ENCODE results near the gene MGAT5.

MGAT5 gene

GRCh38 chr2:134425724-134426496 lies 172.0 kb downstream of the MGAT5 start:
- H3K27ac ChIP-seq, result no peak overlapping the region

GRCh38 chr2:134426721-134427120 lies 172.8 kb downstream of the MGAT5 start:
- Histone ChIP-seq H3K4me3 (IDR thresholded peaks at IDR 0.05; ENCODE audit: insufficient read depth, low read depth, low read length) (no peak overlapping the region), H3K27ac (no peak overlapping the region), H3K27me3 (ENCODE audit: insufficient read depth, low read depth) (no peaks in the 10 kb centered on the region), H3K79me2 (ENCODE audit: insufficient read depth, low read depth) (no peaks in the 10 kb centered on the region), H4K20me1 (ENCODE audit: insufficient read depth) (no peaks in the 10 kb centered on the region), H3K36me3 (ENCODE audit: insufficient read depth) (no peaks in the 10 kb centered on the region), H3K4me2 (no peak overlapping the region), H3K9ac (no peak overlapping the region), H2AFZ (ENCODE audit: low read depth) (no peak overlapping the region), H3K4me1 (ENCODE audit: low read depth, poor library complexity, severe bottlenecking) (no peaks in the 10 kb centered on the region)
- no peak for TF ChIP-seq CTCF (conservative IDR thresholded peaks at IDR 0.05; ENCODE audit: low read depth, low read length)

More at GRCh38 chr2:134425724-134426496, 172.0 kb downstream of the MGAT5 start:
- no peaks in the 10 kb centered on the region for H3K36me3 ChIP-seq (ENCODE audit: insufficient read depth)
- TF ChIP-seq CTCF (conservative IDR thresholded peaks at IDR 0.05; ENCODE audit: low read depth, low read length), result no peak
- no peaks in the 10 kb centered on the region for H4K20me1 ChIP-seq (ENCODE audit: insufficient read depth)
- no peaks in the 10 kb centered on the region for H3K27me3 ChIP-seq (ENCODE audit: insufficient read depth, low read depth)
- no peak overlapping the region for H3K9ac ChIP-seq
- no peak overlapping the region for H3K4me2 ChIP-seq
- H3K79me2 ChIP-seq (ENCODE audit: insufficient read depth, low read depth), result no peaks in the 10 kb centered on the region
- H2AFZ ChIP-seq (ENCODE audit: low read depth), result no peak overlapping the region
- no peaks in the 10 kb centered on the region for H3K4me1 ChIP-seq (ENCODE audit: low read depth, poor library complexity, severe bottlenecking)
- H3K4me3 ChIP-seq (IDR thresholded peaks at IDR 0.05; ENCODE audit: insufficient read depth, low read depth, low read length), result no peak overlapping the region

- no peak overlapping the region for H3K4me3 ChIP-seq (IDR thresholded peaks at IDR 0.05; ENCODE audit: insufficient read depth, low read depth, low read length)
- H3K79me2 ChIP-seq (ENCODE audit: insufficient read depth, low read depth), result no peaks in the 10 kb centered on the region
- H3K4me1 ChIP-seq (ENCODE audit: low read depth, poor library complexity, severe bottlenecking), result no peaks in the 10 kb centered on the region
- no peak for TF ChIP-seq CTCF (conservative IDR thresholded peaks at IDR 0.05; ENCODE audit: low read depth, low read length)
- no peak overlapping the region for H3K9ac ChIP-seq
- no peak overlapping the region for H3K27ac ChIP-seq
- H3K27me3 ChIP-seq (ENCODE audit: insufficient read depth, low read depth), result no peaks in the 10 kb centered on the region
- no peaks in the 10 kb centered on the region for H3K36me3 ChIP-seq (ENCODE audit: insufficient read depth)
- H3K4me2 ChIP-seq, result no peak overlapping the region
- H2AFZ ChIP-seq (ENCODE audit: low read depth), result no peak overlapping the region
- H4K20me1 ChIP-seq (ENCODE audit: insufficient read depth), result no peaks in the 10 kb centered on the region
Observed at GRCh38 chr2:134429886-134430285, 176.0 kb downstream of the MGAT5 start.

GRCh38 chr2:134431838-134432434 lies 178.1 kb downstream of the MGAT5 start:
- Histone ChIP-seq H3K27ac (no peak overlapping the region), H3K4me2 (no peak overlapping the region), H3K27me3 (ENCODE audit: insufficient read depth, low read depth) (no peaks in the 10 kb centered on the region), H3K9ac (no peak overlapping the region), H4K20me1 (ENCODE audit: insufficient read depth) (no peaks in the 10 kb centered on the region), H3K79me2 (ENCODE audit: insufficient read depth, low read depth) (no peaks in the 10 kb centered on the region), H3K4me1 (ENCODE audit: low read depth, poor library complexity, severe bottlenecking) (no peaks in the 10 kb centered on the region), H3K4me3 (IDR thresholded peaks at IDR 0.05; ENCODE audit: insufficient read depth, low read depth, low read length) (no peak overlapping the region), H2AFZ (ENCODE audit: low read depth) (no peak overlapping the region), H3K36me3 (ENCODE audit: insufficient read depth) (no peaks in the 10 kb centered on the region)
- no peak for TF ChIP-seq CTCF (conservative IDR thresholded peaks at IDR 0.05; ENCODE audit: low read depth, low read length)
